Choroid plexus epithelial cell (primary cell): ENCODE data around the gene RPL28.

Experiments used
- DNase-seq: peaks from one replicate; pipeline ENCODE4 v3.0.0-alpha.2; 2010; ENCODE audit warnings: low read depth
- H3K4me3 ChIP-seq: 2 replicates; pipeline ENCODE4 v1.5.1; 2011; ENCODE audit warnings: low read depth, mild to moderate bottlenecking, control low read depth, low read length, moderate library complexity
- CTCF ChIP-seq: conservative IDR thresholded peaks from 2 replicates; pipeline ENCODE4 v1.5.1; 2011; ENCODE audit warnings: low read depth, mild to moderate bottlenecking, control low read depth, inconsistent platforms, low read length, moderate library complexity

The RPL28 gene

GRCh38 chr19:55354698-55355212 is 31.0 kb upstream of the RPL28 start, which contains the start of gene COX6B2:
Gene COX6B2 (minus strand): TSS chr19:55354719. CDS start chr19:55354521, 198 bp downstream.
- no peak for TF ChIP-seq CTCF

GRCh38 chr19:55355213-55355821 is 30.4 kb upstream of the RPL28 start:
- no peak for DNase-seq
- no peak overlapping the region for H3K4me3 ChIP-seq
- TF ChIP-seq CTCF: no peak

More at GRCh38 chr19:55354698-55355212, 31.0 kb upstream of the RPL28 start, which contains the start of gene COX6B2:
- H3K4me3 ChIP-seq: peak within 1 kb of the TSS; percentile 59
- no peak for DNase-seq

GRCh38 chr19:55358493-55358892 is 27.2 kb upstream of the RPL28 start:
- no peak for DNase-seq
- TF ChIP-seq CTCF: no peak

GRCh38 chr19:55358943-55359908 is 26.5 kb upstream of the RPL28 start:
- H3K4me3 ChIP-seq: no peak overlapping the region
- DNase-seq: no peak
- no peak for TF ChIP-seq CTCF

More at GRCh38 chr19:55358493-55358892, 27.2 kb upstream of the RPL28 start:
- no peak overlapping the region for H3K4me3 ChIP-seq

GRCh38 chr19:55360902-55361301 is 24.8 kb upstream of the RPL28 start:
- no peak for TF ChIP-seq CTCF

GRCh38 chr19:55362174-55362989 is 23.4 kb upstream of the RPL28 start:
- no peak for DNase-seq
- no peak for TF ChIP-seq CTCF
- no peak overlapping the region for H3K4me3 ChIP-seq

More at GRCh38 chr19:55360902-55361301, 24.8 kb upstream of the RPL28 start:
- no peak for DNase-seq
- H3K4me3 ChIP-seq: no peak overlapping the region
